ENCODE measurements around the gene CBX3. TPM values are rescaled to one million over a fixed set of nuclear protein-coding genes. Genes with fewer than 3 reads are reported as not detected.
"Not testable (repeated sequence)": the region's sequence is repeated elsewhere in the genome, so short reads cannot be mapped to it uniquely, and the experiment has no call there.

The CBX3 gene
- total RNA-seq, 1 donor = 160 TPM

- TF ChIP-seq CTCF (IDR thresholded peaks at IDR 0.05; ENCODE audit: insufficient read depth, low read length) = no peak
- DNase-seq (ENCODE audit: low read depth) = no peak
- H3K4me3 ChIP-seq (ENCODE audit: low read depth, low read length) = no peak overlapping the region
Observed at GRCh38 chr7:26181474-26182227, 19.9 kb upstream of the CBX3 start.

DNA sequence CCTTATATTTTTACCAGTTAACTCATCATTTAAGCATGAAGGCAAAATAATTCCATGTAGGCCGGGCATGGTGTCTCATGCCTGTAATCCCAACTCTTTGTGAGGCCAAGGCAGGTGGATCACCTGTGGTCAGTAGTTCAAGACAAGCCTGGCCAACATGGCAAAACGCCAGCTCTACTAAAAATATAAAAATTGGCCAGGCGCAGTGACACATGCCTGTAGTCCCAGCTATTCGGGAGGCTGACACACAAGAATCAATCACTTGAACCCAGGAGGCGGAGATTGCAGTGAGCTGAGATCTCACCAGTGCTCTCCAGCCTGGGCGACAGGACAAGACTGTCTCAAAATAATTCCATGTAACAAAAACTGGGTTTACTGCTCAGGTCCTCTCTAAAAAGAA, 19.3 kb upstream of the CBX3 start:
- no peak for DNase-seq (ENCODE audit: low read depth)
- TF ChIP-seq CTCF (IDR thresholded peaks at IDR 0.05; ENCODE audit: insufficient read depth, low read length) = no peak
- no peak overlapping the region for H3K4me3 ChIP-seq (ENCODE audit: low read depth, low read length)

DNA sequence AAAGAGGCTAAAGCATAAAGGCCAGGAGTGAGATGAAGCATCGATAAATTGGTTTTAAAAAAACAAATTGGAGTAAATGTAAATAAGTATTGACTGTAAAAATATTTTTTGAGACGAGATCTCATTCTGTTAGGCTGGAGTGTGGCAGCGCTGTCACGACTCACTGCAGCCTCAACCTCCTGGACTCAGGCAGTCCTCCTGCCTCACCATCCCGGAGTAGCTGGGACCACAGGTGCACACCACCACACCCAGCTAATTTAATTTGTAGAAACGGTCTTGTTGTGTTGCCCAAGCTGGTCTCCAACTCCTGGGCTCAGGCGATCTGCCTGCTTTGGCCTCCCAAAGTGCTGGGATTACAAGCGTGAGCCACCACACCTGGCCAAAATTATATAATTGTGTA, 18.8 kb upstream of the CBX3 start:
- no peak for DNase-seq (ENCODE audit: low read depth)
- no peak for TF ChIP-seq CTCF (IDR thresholded peaks at IDR 0.05; ENCODE audit: insufficient read depth, low read length)
- H3K4me3 ChIP-seq (ENCODE audit: low read depth, low read length) = no peak overlapping the region

GRCh38 chr7:26183545-26184280, 17.8 kb upstream of the CBX3 start:
- no peak for DNase-seq (ENCODE audit: low read depth)

DNA sequence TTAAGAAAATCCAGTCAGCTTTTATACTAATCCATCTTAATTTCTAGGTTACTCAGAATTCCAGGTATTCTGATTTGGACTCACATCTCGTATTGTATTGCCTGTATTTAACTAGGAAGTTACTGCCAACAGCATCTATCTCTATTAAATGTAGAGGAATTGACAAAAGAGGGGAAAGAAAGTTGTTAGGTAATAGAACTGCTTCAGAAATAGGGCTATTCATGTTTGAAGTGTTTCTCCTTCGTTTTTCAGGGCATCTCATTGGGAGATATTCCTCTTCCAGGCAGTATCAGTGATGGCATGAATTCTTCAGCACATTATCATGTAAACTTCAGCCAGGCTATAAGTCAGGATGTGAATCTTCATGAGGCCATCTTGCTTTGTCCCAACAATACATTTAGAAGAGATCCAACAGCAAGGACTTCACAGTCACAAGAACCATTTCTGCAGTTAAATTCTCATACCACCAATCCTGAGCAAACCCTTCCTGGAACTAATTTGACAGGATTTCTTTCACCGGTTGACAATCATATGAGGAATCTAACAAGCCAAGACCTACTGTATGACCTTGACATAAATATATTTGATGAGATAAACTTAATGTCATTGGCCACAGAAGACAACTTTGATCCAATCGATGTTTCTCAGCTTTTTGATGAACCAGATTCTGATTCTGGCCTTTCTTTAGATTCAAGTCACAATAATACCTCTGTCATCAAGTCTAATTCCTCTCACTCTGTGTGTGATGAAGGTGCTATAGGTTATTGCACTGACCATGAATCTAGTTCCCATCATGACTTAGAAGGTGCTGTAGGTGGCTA, 17.1 kb upstream of the CBX3 start:
- DNase-seq (ENCODE audit: low read depth); H3K4me3 ChIP-seq (ENCODE audit: low read depth, low read length): not testable (repeated sequence)

More at GRCh38 chr7:26183545-26184280, 17.8 kb upstream of the CBX3 start:
- TF ChIP-seq CTCF (IDR thresholded peaks at IDR 0.05; ENCODE audit: insufficient read depth, low read length) = no peak
- no peak overlapping the region for H3K4me3 ChIP-seq (ENCODE audit: low read depth, low read length)

DNA sequence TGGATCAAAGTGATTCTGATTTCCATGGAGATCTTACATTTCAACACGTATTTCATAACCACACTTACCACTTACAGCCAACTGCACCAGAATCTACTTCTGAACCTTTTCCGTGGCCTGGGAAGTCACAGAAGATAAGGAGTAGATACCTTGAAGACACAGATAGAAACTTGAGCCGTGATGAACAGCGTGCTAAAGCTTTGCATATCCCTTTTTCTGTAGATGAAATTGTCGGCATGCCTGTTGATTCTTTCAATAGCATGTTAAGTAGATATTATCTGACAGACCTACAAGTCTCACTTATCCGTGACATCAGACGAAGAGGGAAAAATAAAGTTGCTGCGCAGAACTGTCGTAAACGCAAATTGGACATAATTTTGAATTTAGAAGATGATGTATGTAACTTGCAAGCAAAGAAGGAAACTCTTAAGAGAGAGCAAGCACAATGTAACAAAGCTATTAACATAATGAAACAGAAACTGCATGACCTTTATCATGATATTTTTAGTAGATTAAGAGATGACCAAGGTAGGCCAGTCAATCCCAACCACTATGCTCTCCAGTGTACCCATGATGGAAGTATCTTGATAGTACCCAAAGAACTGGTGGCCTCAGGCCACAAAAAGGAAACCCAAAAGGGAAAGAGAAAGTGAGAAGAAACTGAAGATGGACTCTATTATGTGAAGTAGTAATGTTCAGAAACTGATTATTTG, 16.3 kb upstream of the CBX3 start:
- H3K4me3 ChIP-seq (ENCODE audit: low read depth, low read length) = no peak overlapping the region
- DNase-seq (ENCODE audit: low read depth) = no peak
- TF ChIP-seq CTCF (IDR thresholded peaks at IDR 0.05; ENCODE audit: insufficient read depth, low read length) = no peak

Data from fibroblast of the aortic adventitia (primary cell).